ENCODE data around the gene MRE11. TPM values are rescaled to one million over a fixed set of nuclear protein-coding genes. Genes with fewer than 3 reads are reported as not detected.
"Not testable (repeated sequence)": the region's sequence is repeated elsewhere in the genome, so short reads cannot be mapped to it uniquely, and the experiment has no call there.

MRE11 gene
- total RNA-seq, 1 donor from 2014 or later, result 12.5 TPM

DNA sequence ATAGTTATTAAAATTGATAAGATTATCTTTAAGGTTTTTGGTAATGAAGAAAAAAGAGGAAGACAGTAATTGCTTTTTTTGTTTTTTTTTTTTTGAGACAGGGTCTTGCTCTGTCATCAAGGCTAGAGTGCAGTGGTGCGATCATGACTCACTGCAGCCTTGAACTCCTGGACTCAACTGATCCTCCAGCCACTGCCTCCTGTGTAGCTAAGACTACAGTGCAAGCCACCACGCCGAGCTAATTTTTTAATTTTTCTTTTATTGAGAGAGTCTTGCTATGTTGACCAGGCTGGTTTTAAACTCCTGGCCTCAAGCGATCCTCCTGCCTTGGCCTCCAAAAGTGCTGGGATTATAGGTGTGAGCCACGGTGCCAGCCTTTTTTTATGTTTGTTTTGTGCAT lies 12.9 kb upstream of the MRE11 start:
- not testable (repeated sequence) for DNase-seq (ENCODE audit: low spot score)

DNA sequence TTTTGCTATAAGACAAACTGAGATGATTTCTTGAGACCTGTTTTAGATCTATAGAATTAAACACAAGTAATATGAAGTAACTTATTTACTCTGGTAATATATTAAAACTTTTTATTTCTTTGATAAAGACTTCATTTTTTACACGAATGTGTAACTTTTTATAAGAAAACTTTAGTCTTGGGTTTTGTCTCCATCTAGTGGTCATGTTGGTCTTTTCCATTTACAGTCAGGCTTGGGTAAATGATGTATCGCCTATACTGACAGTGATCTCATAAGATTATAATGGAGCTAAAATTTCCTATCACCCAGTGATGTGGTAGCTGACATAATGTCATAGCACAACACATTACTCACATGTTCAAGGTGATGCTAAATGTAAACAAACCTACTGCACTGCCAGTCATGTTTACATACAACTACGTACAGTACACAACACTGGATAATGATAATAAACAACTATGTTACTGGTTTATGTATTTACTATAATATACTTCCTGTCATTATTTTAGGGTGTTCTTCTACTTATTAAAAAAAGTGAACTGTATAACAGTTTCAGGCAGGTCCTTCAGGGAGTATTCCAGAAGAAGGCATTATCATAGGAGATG lies 11.1 kb upstream of the MRE11 start:
- DNase-seq (ENCODE audit: low spot score), result peak; percentile 44

- DNase-seq (ENCODE audit: low spot score), result no peak
Observed at GRCh38 chr11:94501522-94501921, 7.9 kb upstream of the MRE11 start.

- no peak for DNase-seq (ENCODE audit: low spot score)
Observed at GRCh38 chr11:94500181-94500580, 6.5 kb upstream of the MRE11 start.

DNA sequence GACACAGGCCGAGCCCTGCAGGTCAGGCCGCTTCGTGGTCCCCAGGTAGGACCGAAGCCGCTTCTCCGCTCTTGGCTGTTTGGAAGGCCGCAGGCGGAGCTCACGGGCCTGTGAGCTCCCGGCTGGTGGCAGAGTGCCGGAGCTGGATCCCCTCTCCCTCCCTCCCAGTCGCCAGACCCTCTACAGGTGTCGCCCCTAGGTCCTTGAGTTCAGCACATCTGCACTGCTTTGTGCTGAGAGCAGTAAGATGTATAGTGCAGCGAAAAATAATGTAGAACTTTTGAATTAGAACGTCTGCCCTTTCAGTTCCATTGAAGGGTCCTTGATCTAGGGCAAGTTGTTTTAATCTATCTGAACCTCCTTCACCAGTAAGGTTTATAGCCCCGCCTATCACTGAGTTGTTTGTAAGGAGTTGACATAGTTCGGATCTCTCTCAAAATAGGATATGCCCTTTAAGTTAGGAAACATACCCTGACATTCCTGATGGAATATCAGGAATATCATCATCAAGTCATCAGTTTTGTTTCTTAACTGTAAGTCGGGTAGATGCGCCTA lies 559 bp upstream of the MRE11 start:
- no peak for DNase-seq (ENCODE audit: low spot score)

DNA sequence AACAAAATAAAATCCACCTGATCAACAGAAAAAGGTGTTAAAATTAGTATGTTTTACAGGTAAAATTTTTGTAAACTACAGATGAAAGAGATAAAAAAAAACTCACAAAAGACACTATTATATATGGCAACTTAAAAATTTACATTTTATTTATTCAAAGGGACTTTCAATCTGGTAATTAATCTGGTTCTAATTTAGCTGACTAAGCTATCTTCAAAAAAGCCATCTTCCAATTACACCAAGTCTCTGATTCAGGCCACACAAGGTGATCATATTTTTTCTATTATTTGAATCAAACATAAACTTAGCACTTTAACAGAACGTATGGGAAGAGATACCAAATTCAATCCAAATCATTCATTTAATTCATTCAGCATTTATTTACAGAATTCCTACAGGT lies 7.6 kb downstream of the MRE11 start:
- no peak for DNase-seq (ENCODE audit: low spot score)

DNA sequence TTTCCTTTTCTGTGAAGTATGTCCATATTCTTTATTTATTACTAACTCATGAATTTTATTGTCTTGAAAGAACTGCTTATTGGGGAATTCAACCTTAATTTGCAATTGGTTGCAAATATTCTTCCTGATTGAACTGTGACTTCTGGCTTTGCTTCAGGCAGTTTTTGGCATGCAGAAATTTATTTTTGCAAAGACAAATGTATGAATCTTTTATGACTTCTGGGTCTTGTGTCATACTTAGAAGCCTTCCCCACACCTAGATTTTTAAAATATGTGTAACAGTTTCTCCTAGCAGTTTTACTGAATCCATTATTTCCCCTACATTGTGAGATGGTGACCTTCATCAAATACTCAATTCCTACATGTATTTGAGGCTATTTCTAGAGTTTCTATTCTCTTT lies 12.3 kb downstream of the MRE11 start:
- DNase-seq (ENCODE audit: low spot score), result no peak

GRCh38 chr11:94477624-94478023 lies 16.0 kb downstream of the MRE11 start:
- no peak for DNase-seq (ENCODE audit: low spot score)

- no peak for DNase-seq (ENCODE audit: low spot score)
Observed at GRCh38 chr11:94472916-94473799, 20.5 kb downstream of the MRE11 start.

DNA sequence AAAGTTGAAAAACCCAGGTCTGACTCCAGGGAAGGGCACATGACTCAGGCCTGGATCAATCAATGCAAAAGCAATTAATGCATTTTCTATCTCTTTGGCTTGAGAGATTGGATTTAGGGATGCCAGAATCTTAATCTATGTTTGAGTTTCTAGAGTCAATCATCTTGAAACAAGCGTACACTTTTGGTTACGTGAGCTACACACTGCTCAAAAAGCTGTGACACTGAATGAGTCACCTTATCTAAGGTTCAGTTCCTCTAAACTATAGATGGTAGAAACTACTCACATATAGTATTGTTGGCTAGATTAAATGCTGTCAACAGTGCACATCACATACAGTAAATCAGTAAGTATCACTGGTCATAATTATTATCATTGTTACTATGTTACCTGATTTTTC lies 24.2 kb downstream of the MRE11 start:
- DNase-seq (ENCODE audit: low spot score), result no peak

GRCh38 chr11:94459576-94459975 lies 34.1 kb downstream of the MRE11 start:
- no peak for DNase-seq (ENCODE audit: low spot score)

DNA sequence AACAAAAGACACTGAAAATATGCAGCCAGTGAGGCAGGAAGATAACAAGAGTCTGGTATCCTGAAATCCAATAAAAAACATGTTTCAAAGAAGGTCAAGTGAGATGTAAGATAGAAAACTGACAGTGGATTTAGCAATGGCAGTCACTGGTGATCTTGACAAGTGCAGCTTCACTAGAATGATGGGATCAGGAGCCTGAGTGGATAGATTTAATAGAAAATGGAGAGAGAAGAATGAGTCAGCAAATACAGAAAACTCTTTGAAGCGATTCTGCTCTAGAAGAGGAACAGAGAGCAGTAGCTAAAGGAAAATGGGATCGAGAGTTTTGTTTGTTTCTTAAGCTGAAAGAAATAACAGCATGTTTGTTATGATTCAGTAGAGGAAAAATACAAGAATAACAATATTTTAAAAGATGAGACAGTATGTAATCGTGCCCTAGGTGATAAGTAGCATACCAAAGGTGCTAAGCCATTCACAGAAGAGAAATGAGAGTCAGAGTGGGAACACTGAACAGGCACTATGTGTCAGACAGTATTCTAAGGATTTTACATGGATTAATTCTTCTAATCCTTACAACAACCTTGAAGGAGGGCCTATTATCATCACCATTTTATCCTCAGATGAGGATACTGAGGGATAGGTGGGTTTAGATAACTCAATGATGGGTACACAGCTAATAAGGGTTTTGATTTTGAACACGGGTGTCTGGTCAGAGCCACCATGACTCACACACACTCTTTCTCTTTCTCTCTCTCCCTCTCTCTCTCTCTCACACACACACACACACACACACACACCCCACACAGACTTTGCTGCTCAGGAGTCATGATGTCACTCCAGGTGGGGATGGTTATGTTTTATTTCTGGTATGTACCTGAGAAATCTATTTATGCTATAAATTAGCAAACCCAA lies 36.3 kb downstream of the MRE11 start:
- DNase-seq (ENCODE audit: low spot score), result no peak

GRCh38 chr11:94455861-94456260 lies 37.8 kb downstream of the MRE11 start:
- peak; percentile 34 for DNase-seq (ENCODE audit: low spot score)

DNA sequence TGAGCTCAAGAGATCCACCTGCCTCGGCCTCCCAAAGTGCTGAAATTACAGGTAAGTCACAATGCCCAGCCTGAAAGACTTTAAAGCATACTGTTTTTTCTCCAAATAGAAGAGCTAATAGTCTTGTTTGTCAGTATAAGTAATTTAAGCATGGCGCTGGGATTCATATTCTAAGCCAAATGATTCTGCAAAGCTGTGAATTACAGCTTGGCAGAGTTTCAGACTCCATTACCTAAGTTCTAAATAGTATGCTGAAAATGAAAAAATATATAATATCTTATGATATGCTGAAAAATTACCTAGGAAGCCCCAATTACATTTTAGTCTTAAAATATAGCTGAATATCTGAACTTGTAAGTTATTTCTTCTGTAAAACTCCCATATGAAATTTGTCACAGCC lies 39.3 kb downstream of the MRE11 start:
- DNase-seq (ENCODE audit: low spot score), result no peak

GRCh38 chr11:94452988-94453387 lies 40.7 kb downstream of the MRE11 start:
- no peak for DNase-seq (ENCODE audit: low spot score)

- no peak for DNase-seq (ENCODE audit: low spot score)
Observed at GRCh38 chr11:94450048-94450447, 43.6 kb downstream of the MRE11 start.

DNA sequence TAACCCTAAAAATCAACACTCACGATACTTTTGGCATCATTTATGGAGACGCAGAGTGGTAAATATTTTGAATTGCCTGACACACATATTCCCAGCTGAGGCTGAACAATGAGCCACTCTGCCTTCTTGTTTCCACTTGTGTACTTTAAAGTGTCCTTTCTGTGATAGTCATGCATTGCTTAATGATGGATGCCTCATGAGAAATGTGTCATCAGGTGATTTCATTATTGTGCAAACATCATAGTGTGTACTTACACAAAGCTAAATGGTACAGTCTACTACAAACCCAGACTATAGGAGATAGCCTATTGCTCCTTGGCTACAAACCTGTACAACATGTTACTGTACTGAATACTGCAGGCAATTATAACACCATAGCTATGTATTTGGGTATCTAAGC lies 44.2 kb downstream of the MRE11 start:
- DNase-seq (ENCODE audit: low spot score), result no peak

GRCh38 chr11:94449029-94449428 lies 44.6 kb downstream of the MRE11 start:
- no peak for DNase-seq (ENCODE audit: low spot score)

- DNase-seq (ENCODE audit: low spot score), result no peak
Observed at GRCh38 chr11:94447149-94447548, 46.5 kb downstream of the MRE11 start.

- no peak for DNase-seq (ENCODE audit: low spot score)
Observed at GRCh38 chr11:94445641-94446040, 48.0 kb downstream of the MRE11 start.

GRCh38 chr11:94433049-94433448 lies 60.6 kb downstream of the MRE11 start:
- no peak for DNase-seq (ENCODE audit: low spot score)

DNA sequence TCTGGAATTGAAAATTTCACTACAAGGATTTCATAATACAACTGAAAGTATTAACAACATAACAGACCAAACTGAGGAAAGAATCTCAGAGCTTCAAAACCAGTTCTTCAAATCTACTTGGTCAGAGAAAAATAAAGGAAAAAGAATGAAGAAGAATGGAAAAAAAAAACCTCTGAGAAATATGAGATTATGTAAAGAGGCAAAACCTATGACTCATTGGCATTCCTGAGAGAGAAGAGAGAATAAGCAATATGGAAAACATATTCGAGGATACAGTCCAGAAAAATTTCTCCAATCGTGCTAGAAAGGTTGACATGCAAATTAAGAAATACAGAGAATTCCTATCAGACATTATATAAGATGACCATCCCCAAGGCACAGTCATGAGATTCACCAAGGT lies 69.0 kb downstream of the MRE11 start:
- no peak for DNase-seq (ENCODE audit: low spot score)
